GM12878 (cell line): ENCODE measurements around the gene TMEM237.

Experiments
- BRCA1 ChIP-seq: IDR thresholded peaks from 2 replicates; pipeline ENCODE4 v1.6.1; 2011; ENCODE audit warnings: low read depth, low read length, improper control_type of control experiment
- CTCF ChIP-seq, 3 experiments: IDR thresholded peaks in 2 of 3; conservative IDR thresholded peaks in 1 of 3; 2 replicates each; pipeline ENCODE4 v1.5.1; 2011; ENCODE audit warnings: low read depth in 3 of 3, low read length in 3 of 3, mild to moderate bottlenecking in 3 of 3, control low read depth in 2 of 3, moderate library complexity in 2 of 3, inconsistent platforms in 1 of 3, mixed read lengths in 1 of 3; ENCODE audit not compliant: control insufficient read depth in 2 of 3, insufficient read depth in 1 of 3; ENCODE audit errors: extremely low read depth in 1 of 3
- ETV6 ChIP-seq, 2 experiments: fragments of 450-650 bp in 1 of 2; IDR thresholded peaks in 1 of 2; conservative IDR thresholded peaks in 1 of 2; 2 replicates each; pipeline ENCODE4 v1.6.1; 2014; ENCODE audit warnings: antibody characterized with exemption in 1 of 2, borderline replicate concordance in 1 of 2, low read depth in 1 of 2, mild to moderate bottlenecking in 1 of 2, moderate library complexity in 1 of 2
- HDAC2 ChIP-seq: fragments of 200-600 bp; sonication (generic); IDR thresholded peaks from 2 replicates; pipeline ENCODE4 v1.6.1; 2017
- MYC ChIP-seq: IDR thresholded peaks from 2 replicates; pipeline ENCODE4 v1.6.1; 2011; ENCODE audit warnings: mild to moderate bottlenecking, low read length, moderate library complexity, inconsistent platforms; ENCODE audit not compliant: insufficient read depth, insufficient replicate concordance, insufficient read length, severe bottlenecking
- PAX8 ChIP-seq: fragments of 450-650 bp; IDR thresholded peaks from 2 replicates; pipeline ENCODE4 v1.6.1; 2017; ENCODE audit warnings: mild to moderate bottlenecking, moderate library complexity
- RFX5 ChIP-seq: IDR thresholded peaks from 2 replicates; pipeline ENCODE4 v1.6.1; 2011; ENCODE audit warnings: low read depth, low read length, improper control_type of control experiment
- SP1 ChIP-seq: IDR thresholded peaks from one replicate; pipeline ENCODE4 v1.6.1; 2011; ENCODE audit warnings: low read depth, low read length
- SPI1 ChIP-seq: IDR thresholded peaks from 2 replicates; pipeline ENCODE4 v1.6.1; 2011; ENCODE audit warnings: low read depth, mild to moderate bottlenecking, low read length, moderate library complexity, borderline replicate concordance; ENCODE audit not compliant: insufficient read depth
- YY1 ChIP-seq: IDR thresholded peaks from 2 replicates; pipeline ENCODE4 v1.6.1; 2011; ENCODE audit warnings: low read depth, mild to moderate bottlenecking, low read length
- ZNF274 ChIP-seq: IDR thresholded peaks from one replicate; pipeline ENCODE4 v1.8.0; 2011; ENCODE audit not compliant: insufficient read length, insufficient read depth

GRCh38 chr2:201647431-201647830, 4.1 kb upstream of the TMEM237 start:
- no peak for TF ChIP-seq PAX8
- no peak for TF ChIP-seq MYC
- no peak for TF ChIP-seq YY1
- TF ChIP-seq RFX5, result no peak
- no peak for TF ChIP-seq ETV6 (conservative IDR thresholded peaks at IDR 0.05 in 1 of 2, IDR thresholded peaks at IDR 0.05 in 1 of 2; ENCODE audit: borderline replicate concordance in 1 of 2, low read depth in 1 of 2)
- no peak for TF ChIP-seq CTCF (IDR thresholded peaks at IDR 0.05 in 2 of 3, conservative IDR thresholded peaks at IDR 0.05 in 1 of 3; ENCODE audit: control insufficient read depth in 2 of 3, extremely low read depth in 1 of 3, insufficient read depth in 1 of 3, low read depth in 3 of 3, low read length in 3 of 3)
- no peak for TF ChIP-seq SPI1
- no peak for TF ChIP-seq ZNF274
- TF ChIP-seq SP1, result no peak
- no peak for TF ChIP-seq HDAC2
- no peak for TF ChIP-seq BRCA1
